Esophagus squamous epithelium (tissue), 4 donors: ENCODE data around the gene ARHGAP9.

Experiments
- POLR2A ChIP-seq, 4 donors: fragments of 450-650 bp; IDR thresholded peaks; one replicate each; pipeline ENCODE4 v1.6.1; 2017; ENCODE audit warnings: antibody characterized with exemption in 4 of 4, mild to moderate bottlenecking in 4 of 4, moderate library complexity in 3 of 4
- TF ChIP-seq, protein P1 (sequence below), 6 experiments: fragments of 450-650 bp in 4 of 6; fragments of 200-600 bp in 2 of 6; sonication (generic) in 2 of 6; IDR thresholded peaks; one replicate each; pipeline ENCODE4 v1.5.1; 2016 to 2019; ENCODE audit warnings: antibody characterized with exemption in 6 of 6, mild to moderate bottlenecking in 4 of 6, moderate library complexity in 4 of 6

DNA sequence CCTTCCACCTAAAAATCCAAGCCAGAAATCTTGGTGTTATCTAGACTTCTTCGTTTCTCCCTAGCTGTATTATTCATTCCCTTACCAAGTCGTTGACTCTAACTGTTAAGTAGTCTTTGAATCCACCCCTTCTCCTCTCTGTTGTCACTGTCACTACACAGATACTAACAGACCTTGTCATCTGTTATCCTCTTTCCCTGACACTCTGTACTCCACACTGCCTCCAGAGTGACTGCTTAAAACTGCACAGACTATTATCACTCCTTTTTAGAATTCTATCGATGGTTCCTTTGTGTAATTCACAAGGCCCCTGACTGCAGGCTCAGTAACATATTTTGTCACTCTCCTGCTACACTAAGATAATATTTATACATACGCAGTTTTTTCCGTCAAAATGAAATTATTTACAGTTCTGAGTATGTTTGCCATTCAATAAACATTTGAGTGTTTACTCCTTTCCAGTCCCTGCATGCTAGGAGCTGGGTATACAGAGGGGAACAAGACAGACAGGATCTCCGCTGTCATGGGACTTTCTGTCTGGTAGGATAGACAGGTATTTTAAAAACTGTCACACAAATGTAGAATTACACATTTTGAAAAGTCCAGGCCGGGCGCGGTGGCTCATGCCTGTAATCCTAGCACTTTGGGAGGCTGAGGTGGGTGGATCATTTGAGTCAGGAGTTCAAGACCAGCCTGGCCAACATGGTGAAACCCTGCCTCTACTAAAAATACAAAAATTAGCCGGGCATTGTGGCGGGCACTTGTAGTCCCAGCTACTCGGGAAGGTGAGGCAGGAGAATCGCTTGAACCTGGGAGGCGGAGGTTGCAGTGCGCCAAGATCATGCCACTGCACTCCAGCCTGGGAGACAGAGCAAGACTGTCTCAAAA is 12.0 kb upstream of the ARHGAP9 start:
- TF ChIP-seq, protein P1, sequence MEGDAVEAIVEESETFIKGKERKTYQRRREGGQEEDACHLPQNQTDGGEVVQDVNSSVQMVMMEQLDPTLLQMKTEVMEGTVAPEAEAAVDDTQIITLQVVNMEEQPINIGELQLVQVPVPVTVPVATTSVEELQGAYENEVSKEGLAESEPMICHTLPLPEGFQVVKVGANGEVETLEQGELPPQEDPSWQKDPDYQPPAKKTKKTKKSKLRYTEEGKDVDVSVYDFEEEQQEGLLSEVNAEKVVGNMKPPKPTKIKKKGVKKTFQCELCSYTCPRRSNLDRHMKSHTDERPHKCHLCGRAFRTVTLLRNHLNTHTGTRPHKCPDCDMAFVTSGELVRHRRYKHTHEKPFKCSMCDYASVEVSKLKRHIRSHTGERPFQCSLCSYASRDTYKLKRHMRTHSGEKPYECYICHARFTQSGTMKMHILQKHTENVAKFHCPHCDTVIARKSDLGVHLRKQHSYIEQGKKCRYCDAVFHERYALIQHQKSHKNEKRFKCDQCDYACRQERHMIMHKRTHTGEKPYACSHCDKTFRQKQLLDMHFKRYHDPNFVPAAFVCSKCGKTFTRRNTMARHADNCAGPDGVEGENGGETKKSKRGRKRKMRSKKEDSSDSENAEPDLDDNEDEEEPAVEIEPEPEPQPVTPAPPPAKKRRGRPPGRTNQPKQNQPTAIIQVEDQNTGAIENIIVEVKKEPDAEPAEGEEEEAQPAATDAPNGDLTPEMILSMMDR (IDR thresholded peaks at IDR 0.05) = no peak
- no peak for TF ChIP-seq POLR2A (IDR thresholded peaks at IDR 0.05)
